ENCODE results near the gene KPNB1. TPM values are rescaled to one million over a fixed set of nuclear protein-coding genes. Genes with fewer than 3 reads are reported as not detected.

The KPNB1 gene
- total RNA-seq, 1 experiment from 2014 or later: 742 TPM

DNA sequence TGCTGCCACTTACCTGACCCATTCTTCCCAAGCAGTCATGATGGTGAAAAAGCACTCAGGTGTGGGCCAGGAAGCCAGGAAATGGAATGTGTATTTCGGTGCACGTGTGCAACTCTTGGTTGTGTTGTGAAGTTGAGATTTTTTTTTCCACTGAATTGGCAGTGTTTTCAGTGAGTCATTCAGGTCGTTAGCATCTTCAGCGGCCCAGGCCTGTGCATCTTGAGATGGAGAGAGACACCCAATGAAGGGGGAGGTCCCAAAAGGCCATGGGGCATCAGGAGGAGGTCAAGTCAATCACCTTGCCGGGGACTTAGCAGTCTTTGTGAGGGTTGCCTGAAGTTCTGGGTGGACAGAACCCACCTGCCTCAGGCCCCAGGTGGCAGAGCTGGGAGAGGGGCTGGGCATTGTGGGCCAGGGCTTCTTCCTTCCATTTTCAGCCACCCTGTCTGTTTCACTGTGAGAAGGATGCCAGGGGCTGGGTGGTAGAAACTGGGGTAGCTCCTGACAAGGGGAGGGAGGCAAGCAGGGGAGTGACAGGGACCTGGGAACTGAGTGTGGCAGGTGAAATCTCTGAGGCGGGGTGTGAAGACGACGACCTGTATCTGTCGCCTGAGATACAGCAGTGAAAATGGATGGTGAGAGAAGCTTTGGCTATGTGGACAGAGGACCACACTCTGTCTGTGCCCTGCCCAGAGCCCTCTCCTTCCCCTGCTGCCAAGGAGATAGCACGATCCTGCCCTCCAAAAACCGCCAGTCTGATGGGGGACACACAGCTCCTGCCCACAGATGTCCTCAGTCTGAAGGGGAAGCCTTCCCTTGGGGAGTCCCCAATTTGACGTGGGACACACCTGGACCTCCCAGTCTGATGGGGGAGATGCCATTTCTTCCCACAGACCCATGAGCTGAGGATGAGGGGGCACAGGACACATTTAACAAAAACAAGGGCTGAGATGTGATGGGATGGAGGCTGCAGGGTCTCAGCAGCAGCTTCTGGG lies 56.1 kb downstream of the KPNB1 start:
- H3K9me3 ChIP-seq (ENCODE audit: control insufficient read depth, low read depth, low read length): no peaks in the 10 kb centered on the region
- no peak overlapping the region for H3T11ph ChIP-seq (ENCODE audit: low read length)
- TF ChIP-seq, protein P1, sequence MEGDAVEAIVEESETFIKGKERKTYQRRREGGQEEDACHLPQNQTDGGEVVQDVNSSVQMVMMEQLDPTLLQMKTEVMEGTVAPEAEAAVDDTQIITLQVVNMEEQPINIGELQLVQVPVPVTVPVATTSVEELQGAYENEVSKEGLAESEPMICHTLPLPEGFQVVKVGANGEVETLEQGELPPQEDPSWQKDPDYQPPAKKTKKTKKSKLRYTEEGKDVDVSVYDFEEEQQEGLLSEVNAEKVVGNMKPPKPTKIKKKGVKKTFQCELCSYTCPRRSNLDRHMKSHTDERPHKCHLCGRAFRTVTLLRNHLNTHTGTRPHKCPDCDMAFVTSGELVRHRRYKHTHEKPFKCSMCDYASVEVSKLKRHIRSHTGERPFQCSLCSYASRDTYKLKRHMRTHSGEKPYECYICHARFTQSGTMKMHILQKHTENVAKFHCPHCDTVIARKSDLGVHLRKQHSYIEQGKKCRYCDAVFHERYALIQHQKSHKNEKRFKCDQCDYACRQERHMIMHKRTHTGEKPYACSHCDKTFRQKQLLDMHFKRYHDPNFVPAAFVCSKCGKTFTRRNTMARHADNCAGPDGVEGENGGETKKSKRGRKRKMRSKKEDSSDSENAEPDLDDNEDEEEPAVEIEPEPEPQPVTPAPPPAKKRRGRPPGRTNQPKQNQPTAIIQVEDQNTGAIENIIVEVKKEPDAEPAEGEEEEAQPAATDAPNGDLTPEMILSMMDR (conservative IDR thresholded peaks at IDR 0.05): no peak
- no peaks in the 10 kb centered on the region for H3K27me3 Mint-ChIP-seq (ENCODE audit: low read depth)
- no peak overlapping the region for H3K9ac ChIP-seq (ENCODE audit: extremely low read depth, insufficient read length, low read length)
- H3K56ac ChIP-seq (ENCODE audit: insufficient read length, low read depth, low read length): no peak overlapping the region
- H3K4me2 ChIP-seq (ENCODE audit: insufficient read depth, insufficient read length, low read length): no peak overlapping the region
- H2BK20ac ChIP-seq (ENCODE audit: low read depth, low read length, poor library complexity, severe bottlenecking): no peak overlapping the region
- no peaks in the 10 kb centered on the region for H3K4me1 ChIP-seq (ENCODE audit: insufficient read depth, low read length)
- no peak overlapping the region for H3K18ac ChIP-seq (ENCODE audit: insufficient read length, low read depth, low read length)
- peak overlapping the region in 1 of 3 experiments; percentile 68; a peak in 2 of 7 replicates for H3K27ac Mint-ChIP-seq
- H3K79me2 ChIP-seq (ENCODE audit: insufficient read depth, low read length): no peaks in the 10 kb centered on the region
- H3K36me3 Mint-ChIP-seq (ENCODE audit: insufficient read depth in 1 of 3, low read depth in 3 of 3): peaks cover 2 to 16% (median 6%) of the 10 kb centered on the region in 3 experiments; a peak in 3 of 7 replicates
- DNase-seq: no peak
- H3K4ac ChIP-seq (ENCODE audit: low read depth, low read length): no peak overlapping the region
- no peak overlapping the region for H3K4me3 Mint-ChIP-seq
- H2BK120ac ChIP-seq (ENCODE audit: low read depth, low read length, poor library complexity, severe bottlenecking): no peak overlapping the region
- H2BK15ac ChIP-seq (ENCODE audit: low read depth, low read length): no peak overlapping the region
- H3K23ac ChIP-seq (ENCODE audit: insufficient read length, low read depth, low read length): no peak overlapping the region
- no peak overlapping the region for H4K5ac ChIP-seq (ENCODE audit: insufficient read length, low read depth, low read length)
- no peak overlapping the region for H3K14ac ChIP-seq (ENCODE audit: insufficient read depth, low read length)
- no peak overlapping the region for H2BK5ac ChIP-seq (ENCODE audit: insufficient read length, low read length)
- no peak overlapping the region for H4K8ac ChIP-seq (replicated peaks; ENCODE audit: insufficient read length, low read depth, low read length)
- H2AK5ac ChIP-seq (ENCODE audit: insufficient read length, low read length): no peak overlapping the region
- H2BK12ac ChIP-seq (ENCODE audit: insufficient read length, low read depth, low read length): no peak overlapping the region
- H4K91ac ChIP-seq (ENCODE audit: insufficient read length, low read depth, low read length): no peak overlapping the region
- no peaks in the 10 kb centered on the region for H3K27me3 ChIP-seq (ENCODE audit: insufficient read depth, low read length)
- peaks cover 3 to 27% of the 10 kb centered on the region in 2 experiments; a peak in 2 of 4 replicates for H3K4me1 Mint-ChIP-seq
- no peaks in the 10 kb centered on the region for H3K9me3 Mint-ChIP-seq
- no peaks in the 10 kb centered on the region for H4K20me1 ChIP-seq (ENCODE audit: control insufficient read depth, insufficient read depth, insufficient read length)
- H3K23me2 ChIP-seq (ENCODE audit: insufficient read length, low read depth, low read length, poor library complexity, severe bottlenecking): no peaks in the 10 kb centered on the region
- no peaks in the 10 kb centered on the region for H3K79me1 ChIP-seq (ENCODE audit: insufficient read depth, low read depth, low read length, poor library complexity, severe bottlenecking)
- no peak overlapping the region for H2AFZ ChIP-seq (ENCODE audit: low read length)
- no CpG with 5 or more reads among the region's 12 CpGs for WGBS (ENCODE audit: extremely low coverage, insufficient read length, low lambda C conversion rate)
- no peak overlapping the region for H3K27ac ChIP-seq (ENCODE audit: insufficient read length, low read depth, low read length)
